Measurements from ENCODE around the gene SLC66A1. TPM values are rescaled to one million over a fixed set of nuclear protein-coding genes. Genes with fewer than 3 reads are reported as not detected.
A peak's percentile ranks its signal among the peaks of the same experiment; 100 is the strongest.

The SLC66A1 gene
- total and polyA plus RNA-seq, 9 of the 15 experiments (the other 6 are each of a cell fraction or from before 2014, with no cell fraction given): 1.2 to 40.8 (median 18.6) TPM

GRCh38 chr1:19312782-19313635, 883 bp downstream of the SLC66A1 start (continued):
- no peak for TF ChIP-seq DIDO1 (tag; IDR thresholded peaks at IDR 0.05; ENCODE audit: low read depth)
- no peak for TF ChIP-seq GATAD2A (IDR thresholded peaks at IDR 0.05)
- TF ChIP-seq NRF1 (conservative IDR thresholded peaks at IDR 0.05 in 1 of 2, IDR thresholded peaks at IDR 0.05 in 1 of 2): no peak; a peak in 2 of 4 replicates
- no peak for TF ChIP-seq GTF2F1 (IDR thresholded peaks at IDR 0.05; ENCODE audit: low read depth, low read length)
- no peak for TF ChIP-seq ZNF57 (CRISPR knock-in tag; IDR thresholded peaks at IDR 0.05)
- no peak for TF ChIP-seq SFPQ (IDR thresholded peaks at IDR 0.05; ENCODE audit: low read depth, low read length)
- TF ChIP-seq ZNF79 (CRISPR knock-in tag; IDR thresholded peaks at IDR 0.05; ENCODE audit: low read depth): no peak
- no peak for TF ChIP-seq BMI1 (IDR thresholded peaks at IDR 0.05; ENCODE audit: low read length)
- no peak for TF ChIP-seq KAT8 (IDR thresholded peaks at IDR 0.05; ENCODE audit: low read depth)
- TF ChIP-seq BRCA1 (IDR thresholded peaks at IDR 0.05): no peak
- TF ChIP-seq BRCA1 (CRISPR knock-in tag; IDR thresholded peaks at IDR 0.05): no peak
- TF ChIP-seq GTF2A2 (tag; IDR thresholded peaks at IDR 0.05): no peak
- no peak for TF ChIP-seq ZBTB5 (IDR thresholded peaks at IDR 0.05)
- no peak for TF ChIP-seq ZNF324 (CRISPR knock-in tag; IDR thresholded peaks at IDR 0.05)
- no peak for TF ChIP-seq SREBF1 (IDR thresholded peaks at IDR 0.05; ENCODE audit: borderline replicate concordance, low read depth, low read length)
- TF ChIP-seq TCFL5 (CRISPR knock-in tag; conservative IDR thresholded peaks at IDR 0.05): no peak
- TF ChIP-seq ZNF175 (CRISPR knock-in tag; IDR thresholded peaks at IDR 0.05; ENCODE audit: low read depth): 0 out of 2 replicates have a peak, but pooled peaks have one; percentile 2
- no peak for TF ChIP-seq ZNF274 (IDR thresholded peaks at IDR 0.05; ENCODE audit: borderline replicate concordance, low read depth, low read length)
- no peak for TF ChIP-seq DEAF1 (CRISPR knock-in tag; IDR thresholded peaks at IDR 0.05)
- no peak for TF ChIP-seq HNRNPLL (IDR thresholded peaks at IDR 0.05; ENCODE audit: low read depth, low read length, poor library complexity, severe bottlenecking)
- TF ChIP-seq RHOXF2B (CRISPR knock-in tag; conservative IDR thresholded peaks at IDR 0.05): 0 out of 2 replicates have a peak, but pooled peaks have one; percentile 9
- TF ChIP-seq CHD1 (IDR thresholded peaks at IDR 0.05; ENCODE audit: low read length): peak; percentile 24
- TF ChIP-seq ZC3H4 (CRISPR knock-in tag; IDR thresholded peaks at IDR 0.05; ENCODE audit: borderline replicate concordance): no peak
- peak; percentile 53 for TF ChIP-seq ASH1L (IDR thresholded peaks at IDR 0.05; ENCODE audit: borderline replicate concordance, low read depth, partially characterized antibody)

Data from K562 (cell line).